Occipital lobe (tissue), 2 donors: ENCODE results near the gene CRTC3. TPM values are rescaled to one million over a fixed set of nuclear protein-coding genes. Genes with fewer than 3 reads are reported as not detected.
A peak's percentile ranks its signal among the peaks of the same experiment; 100 is the strongest.

Experiments
- DNase-seq: peaks from one replicate; lab custom pipeline; 2025; lab: John Stamatoyannopoulos, UW
- total RNA-seq: library from RNA; depleted of rRNA; stranded (reverse); fragments of >200 nt; gene quantifications from one replicate; pipeline ENCODE4 v1.2.3, GENCODE V29; 2014

Gene CRTC3
- total RNA-seq, 1 donor from 2014 or later, result 17.9 TPM

DNA sequence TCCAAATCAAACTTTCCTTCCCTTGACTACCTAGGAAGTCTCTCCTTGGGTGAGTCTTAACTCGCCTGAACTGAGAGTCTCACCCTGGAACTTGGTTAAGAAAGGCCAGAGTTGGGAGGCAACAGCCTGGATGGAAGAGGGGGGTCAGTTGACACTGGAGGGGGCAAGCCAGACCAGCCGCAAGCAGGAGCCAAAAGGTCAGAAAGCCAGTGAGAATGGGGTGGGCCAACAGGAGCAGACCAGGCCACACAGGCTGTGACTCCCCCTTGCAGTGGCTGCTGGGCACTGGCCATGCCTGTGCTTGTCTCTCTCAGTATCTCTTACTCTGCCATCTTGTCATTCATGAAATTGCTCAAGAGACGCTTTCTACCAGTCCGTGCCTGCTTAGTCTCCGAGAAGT lies 32.9 kb downstream of the CRTC3 start:
- no peak for DNase-seq

DNA sequence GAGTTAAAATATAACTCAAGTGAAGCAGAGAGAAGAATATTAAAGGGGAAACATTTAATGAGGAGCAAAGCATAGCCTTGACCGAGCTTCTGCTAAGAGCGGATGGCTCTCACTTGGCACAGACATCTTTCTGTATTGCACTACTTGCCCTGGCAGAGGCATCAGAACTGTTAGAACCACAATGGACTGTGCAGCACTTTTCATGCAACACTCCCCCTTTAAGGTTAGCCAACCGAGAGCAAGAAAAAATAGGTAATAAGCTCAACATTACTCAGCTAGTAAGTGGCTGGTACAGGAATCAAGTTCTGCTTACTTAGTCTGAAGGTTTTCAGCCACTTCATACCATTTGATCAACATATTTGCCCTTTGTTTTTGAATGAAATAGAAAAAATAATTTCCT lies 33.7 kb downstream of the CRTC3 start:
- no peak for DNase-seq

GRCh38 chr15:90564051-90564450 lies 34.3 kb downstream of the CRTC3 start:
- DNase-seq, result no peak

GRCh38 chr15:90564590-90564989 lies 34.9 kb downstream of the CRTC3 start:
- DNase-seq, result no peak

DNA sequence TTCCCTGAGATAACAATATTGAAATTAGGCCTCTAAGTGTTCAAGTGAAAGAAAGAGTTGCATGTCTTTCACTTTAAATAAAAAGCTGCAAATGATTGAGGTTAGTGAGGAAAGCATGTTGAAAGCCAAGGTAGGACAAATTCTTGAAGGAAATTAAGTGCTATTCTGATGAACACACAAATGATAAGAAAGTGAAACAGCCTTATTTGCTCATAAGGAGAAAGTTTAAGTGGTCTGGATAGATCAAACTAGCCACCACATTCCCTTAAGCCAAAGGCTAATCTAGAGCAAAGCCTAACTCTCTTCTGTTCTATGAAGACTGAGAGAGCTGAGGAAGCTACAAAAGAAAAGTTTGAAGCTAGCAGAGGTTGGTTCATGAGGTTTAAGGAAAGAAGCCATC lies 36.1 kb downstream of the CRTC3 start:
- no peak for DNase-seq

DNA sequence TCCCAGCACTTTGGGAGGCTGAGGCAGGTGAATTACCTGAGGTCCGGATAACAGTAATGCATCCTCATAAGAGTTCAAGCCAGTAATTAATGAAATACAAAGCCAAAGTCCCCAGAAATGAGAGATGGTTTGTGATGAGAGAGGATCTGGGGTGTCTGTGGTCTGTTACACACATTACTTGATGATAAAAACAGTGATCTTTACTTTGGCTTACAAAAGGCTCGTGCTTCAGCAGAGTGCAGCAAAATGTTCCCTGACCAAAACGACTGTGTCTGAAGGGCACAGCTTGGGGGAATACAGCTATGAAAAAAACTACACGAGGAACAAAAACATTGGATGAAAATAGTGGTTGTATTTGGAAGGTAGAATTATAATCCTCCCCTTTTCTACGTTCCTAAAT lies 40.9 kb downstream of the CRTC3 start:
- DNase-seq, result no peak

GRCh38 chr15:90571063-90571541 lies 41.4 kb downstream of the CRTC3 start:
- peak; percentile 53 for DNase-seq

- DNase-seq, result no peak
Observed at GRCh38 chr15:90572893-90573292, 43.2 kb downstream of the CRTC3 start.

- DNase-seq, result no peak
Observed at GRCh38 chr15:90576711-90577389, 47.1 kb downstream of the CRTC3 start.

- DNase-seq, result no peak
Observed at GRCh38 chr15:90579213-90579612, 49.5 kb downstream of the CRTC3 start.

DNA sequence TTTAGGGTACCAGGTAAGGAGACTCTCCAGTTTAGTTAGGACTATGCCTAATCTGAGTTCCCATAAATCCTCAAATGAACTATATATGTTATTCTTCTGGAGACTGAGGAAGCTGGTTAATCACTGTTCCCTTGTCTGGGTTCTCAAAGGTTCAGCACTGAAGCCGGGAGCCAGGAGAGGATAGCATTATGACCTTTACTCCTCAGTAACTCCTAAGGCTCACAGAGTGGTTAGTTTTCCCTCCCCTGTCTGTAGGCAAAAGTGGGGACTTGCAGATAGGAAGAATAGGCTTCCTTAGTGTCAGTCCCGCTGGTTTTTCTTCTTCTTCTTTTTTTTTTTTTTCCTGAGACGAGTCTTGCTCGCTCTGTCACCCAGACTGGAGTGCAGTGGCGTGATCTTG lies 50.4 kb downstream of the CRTC3 start:
- DNase-seq, result no peak

DNA sequence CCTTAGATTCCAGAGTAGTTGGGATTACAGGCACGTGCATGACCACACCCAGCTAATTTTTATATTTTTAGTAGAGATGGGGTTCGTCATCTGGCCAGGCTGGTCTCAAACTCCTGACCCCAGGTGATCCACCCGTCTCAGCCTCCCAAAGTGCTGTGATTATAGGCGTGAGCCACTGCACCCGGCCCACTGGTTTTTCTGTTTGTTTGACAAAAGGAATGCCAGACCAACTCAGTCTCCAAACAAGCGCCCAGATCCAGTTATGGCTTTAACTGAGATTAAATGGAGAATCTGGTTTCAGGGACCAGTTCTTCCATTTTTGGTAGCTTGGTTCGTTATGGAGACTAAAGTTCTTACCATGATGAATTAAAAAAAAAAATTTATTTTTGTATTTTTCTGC lies 50.8 kb downstream of the CRTC3 start:
- DNase-seq, result no peak

DNA sequence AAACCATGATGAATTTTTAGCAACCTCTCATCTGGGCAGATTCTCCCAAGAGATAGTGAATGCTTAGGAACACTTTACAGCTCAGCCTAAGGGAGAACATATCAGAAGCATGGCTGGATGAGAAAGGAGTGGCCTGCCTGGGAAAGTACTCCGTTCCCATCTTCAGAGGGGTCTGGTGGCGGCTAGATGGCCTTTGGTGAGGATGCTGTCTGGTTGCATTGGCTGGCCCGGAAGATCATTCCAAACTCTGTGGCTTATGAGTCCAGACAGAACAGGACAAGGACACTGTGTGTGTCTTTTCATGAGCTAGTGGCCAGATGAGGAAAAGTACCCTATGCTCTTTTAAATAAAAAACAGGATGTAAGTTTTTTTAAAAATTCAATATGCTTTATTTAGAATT lies 51.2 kb downstream of the CRTC3 start:
- no peak for DNase-seq

GRCh38 chr15:90581771-90582352 lies 52.1 kb downstream of the CRTC3 start:
- DNase-seq, result no peak

DNA sequence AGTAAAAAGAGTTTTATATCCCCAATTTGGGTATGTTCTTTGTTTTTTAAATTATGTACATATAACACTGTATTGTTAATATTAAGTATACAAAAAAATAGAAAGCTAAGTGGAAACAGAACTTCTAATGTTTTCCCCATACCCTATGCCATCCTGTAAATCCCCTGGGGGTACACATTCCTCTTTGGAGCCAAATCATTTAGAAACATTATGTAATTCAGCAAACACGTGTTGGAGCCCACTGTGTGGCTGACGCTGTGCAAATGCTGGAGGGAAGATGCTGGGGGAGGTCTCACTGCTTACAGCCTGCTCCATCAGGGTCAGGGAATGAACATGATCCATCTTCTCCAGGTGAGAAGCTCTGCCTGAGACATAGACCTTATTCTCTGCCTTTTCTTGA lies 52.8 kb downstream of the CRTC3 start:
- DNase-seq, result no peak

DNA sequence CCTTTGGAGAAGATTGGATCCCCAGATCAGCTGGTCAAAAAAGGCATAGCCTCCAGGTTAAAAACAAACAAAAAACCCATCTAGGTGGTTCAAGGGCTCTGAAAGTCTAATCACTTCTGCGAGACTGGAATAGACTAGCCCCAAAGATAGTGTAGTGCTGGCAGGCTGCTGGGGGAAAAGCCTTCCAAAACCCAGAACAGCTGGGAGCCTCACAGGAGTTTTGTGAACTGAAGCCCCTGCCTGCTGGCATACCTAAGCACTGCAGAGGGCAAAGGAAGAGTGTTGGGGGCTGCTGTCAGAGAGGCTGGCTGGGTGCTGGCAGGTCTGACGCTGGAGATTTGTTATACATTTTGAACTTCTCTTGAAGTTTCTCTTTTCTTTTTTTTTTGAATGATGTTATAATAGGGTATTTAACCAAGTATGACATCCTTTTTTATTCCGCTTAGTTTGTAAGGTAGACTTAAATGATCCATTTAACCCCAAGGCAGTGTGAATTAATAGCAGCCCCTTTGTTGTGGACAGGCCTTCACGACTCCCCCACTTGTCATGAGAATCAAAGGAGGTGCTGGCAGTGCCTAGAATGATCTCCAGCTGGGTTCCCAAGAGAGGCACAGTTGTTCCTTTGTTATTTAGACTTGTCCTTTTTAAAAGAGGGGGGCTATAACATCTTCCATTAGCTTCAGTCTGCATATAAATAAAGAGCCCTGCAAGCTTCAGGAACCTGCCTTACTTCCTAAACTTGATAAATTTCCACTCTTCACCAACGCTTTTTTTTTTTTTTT lies 53.9 kb downstream of the CRTC3 start:
- DNase-seq, result peak; percentile 37

DNA sequence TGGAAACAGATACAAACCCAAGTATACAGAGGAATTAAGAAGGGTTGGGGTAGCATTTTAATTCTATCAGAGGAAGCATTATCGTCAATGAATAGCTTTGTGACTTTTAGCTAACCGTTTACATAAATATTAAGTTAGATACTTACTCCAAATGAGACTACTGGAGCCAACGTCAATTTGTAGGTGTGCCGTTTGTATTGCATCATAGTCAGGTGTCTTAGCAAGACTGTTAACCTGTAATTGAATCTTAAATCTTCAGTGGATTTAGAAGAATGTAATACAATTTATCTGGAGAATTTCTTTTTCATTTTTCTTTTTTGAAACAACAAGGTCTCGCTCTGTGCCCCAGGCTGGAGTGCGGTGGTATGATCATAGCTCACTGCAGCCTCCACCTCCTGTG lies 55.1 kb downstream of the CRTC3 start:
- DNase-seq, result no peak

- no peak for DNase-seq
Observed at GRCh38 chr15:90585863-90586262, 56.1 kb downstream of the CRTC3 start.

DNA sequence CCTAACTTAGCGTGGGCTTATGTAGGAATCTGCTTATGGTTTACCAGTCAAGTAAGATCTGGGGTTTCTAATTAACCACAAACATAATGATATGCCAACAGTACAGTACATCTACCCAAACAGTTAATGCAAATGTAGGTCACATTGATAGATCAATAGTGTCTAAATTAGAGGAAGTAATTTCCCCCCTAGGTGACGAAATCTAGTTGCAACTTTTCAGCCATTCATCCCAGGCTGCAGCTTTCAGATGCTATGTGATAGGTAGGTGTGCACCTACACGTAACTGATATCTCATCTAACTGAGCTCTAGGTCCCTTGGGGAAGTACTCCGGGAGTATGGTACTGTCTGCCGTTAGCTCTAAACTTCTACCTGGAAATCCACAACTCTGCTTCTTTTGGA lies 57.2 kb downstream of the CRTC3 start:
- no peak for DNase-seq

DNA sequence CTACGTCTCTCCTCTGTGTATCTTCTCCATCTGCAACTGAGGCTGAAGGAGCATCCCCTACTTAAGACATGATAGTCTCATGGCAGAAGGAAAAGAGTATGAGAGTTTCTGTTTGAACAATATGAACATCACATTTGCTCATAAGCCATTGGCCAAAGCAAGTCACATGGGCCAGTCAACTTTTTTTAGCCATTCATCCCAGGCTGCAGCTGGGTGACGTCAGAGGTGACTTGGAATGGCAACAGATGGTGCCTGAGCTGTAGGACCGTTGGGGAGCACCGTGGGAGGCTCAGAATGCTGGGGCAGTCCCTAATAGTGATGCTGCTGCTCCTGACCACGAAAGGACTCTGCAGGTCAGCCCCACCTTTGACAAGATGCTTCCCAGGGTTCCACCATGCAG lies 58.7 kb downstream of the CRTC3 start:
- DNase-seq, result no peak

DNA sequence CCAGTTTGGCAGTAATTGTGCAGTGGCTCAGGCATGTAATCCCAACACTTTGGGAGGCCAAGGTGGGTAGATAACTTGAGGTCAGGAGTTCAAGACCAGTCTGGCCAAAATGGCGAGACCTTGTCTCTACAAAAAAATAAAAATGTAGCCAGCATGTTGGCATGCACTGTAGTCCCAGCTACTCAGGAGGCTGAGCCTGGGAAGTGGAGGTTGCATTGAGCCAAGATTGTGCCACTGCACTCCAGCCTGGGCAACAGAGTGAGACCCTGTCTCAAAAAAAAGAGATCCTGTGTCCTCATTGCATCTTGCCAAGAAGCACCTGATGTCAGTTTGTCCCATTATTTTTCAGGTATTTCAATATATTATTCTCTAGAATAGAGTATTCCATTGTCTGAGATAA lies 61.8 kb downstream of the CRTC3 start:
- no peak for DNase-seq

- no peak for DNase-seq
Observed at GRCh38 chr15:90592131-90592881, 62.6 kb downstream of the CRTC3 start.
